GM10266 (cell line): ENCODE data around the gene SUPT5H.
A peak's percentile ranks its signal among the peaks of the same experiment; 100 is the strongest.
"Not testable (repeated sequence)": the region's sequence is repeated elsewhere in the genome, so short reads cannot be mapped to it uniquely, and the experiment has no call there.

ENCODE experiments used
- DNase-seq: peaks from one replicate; pipeline ENCODE4 v3.0.0; 2012; ENCODE audit errors: extremely low spot score
- TF ChIP-seq, protein P1 (sequence below): IDR thresholded peaks from 2 replicates; pipeline ENCODE4 v1.5.1; 2012; ENCODE audit warnings: mild to moderate bottlenecking, low read depth; ENCODE audit not compliant: control insufficient read depth, insufficient read depth; ENCODE audit errors: missing control alignments

SUPT5H gene

DNA sequence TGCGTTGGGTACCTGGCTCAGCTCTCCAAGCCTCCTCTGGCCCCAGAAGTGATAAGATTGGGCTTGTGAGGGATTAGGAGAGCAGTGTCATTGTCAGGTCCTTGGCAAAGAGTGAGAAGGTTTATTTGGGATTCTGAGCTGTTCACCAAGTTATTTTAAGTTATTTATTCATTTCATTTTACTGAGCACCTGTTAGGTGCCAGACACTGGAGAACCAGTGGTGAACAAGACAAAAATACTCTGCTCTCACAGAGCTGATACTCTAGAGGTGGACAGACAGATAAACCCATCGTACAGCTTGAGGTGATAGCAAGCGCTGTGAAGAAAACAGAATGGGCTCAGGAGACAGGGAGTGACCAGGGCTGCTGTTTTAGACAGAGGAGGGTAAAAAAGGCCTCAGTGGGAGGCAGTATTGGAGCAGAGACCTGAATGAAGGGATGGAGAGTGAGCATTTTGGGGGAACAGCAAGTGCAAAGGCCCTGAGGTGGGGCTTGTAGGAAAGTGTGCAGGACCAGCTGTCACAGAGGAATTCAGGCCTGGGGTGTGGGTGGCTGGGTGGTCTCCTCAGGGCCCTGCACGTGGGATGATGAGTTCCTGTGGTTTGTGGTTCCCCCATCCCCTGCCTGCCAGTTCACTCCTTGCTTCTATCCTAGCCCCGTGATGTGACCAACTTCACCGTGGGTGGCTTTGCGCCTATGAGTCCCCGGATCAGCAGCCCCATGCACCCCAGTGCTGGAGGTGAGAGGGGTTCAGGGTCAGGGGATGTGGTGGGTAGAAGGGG lies 26.6 kb downstream of the SUPT5H start:
- TF ChIP-seq, protein P1, sequence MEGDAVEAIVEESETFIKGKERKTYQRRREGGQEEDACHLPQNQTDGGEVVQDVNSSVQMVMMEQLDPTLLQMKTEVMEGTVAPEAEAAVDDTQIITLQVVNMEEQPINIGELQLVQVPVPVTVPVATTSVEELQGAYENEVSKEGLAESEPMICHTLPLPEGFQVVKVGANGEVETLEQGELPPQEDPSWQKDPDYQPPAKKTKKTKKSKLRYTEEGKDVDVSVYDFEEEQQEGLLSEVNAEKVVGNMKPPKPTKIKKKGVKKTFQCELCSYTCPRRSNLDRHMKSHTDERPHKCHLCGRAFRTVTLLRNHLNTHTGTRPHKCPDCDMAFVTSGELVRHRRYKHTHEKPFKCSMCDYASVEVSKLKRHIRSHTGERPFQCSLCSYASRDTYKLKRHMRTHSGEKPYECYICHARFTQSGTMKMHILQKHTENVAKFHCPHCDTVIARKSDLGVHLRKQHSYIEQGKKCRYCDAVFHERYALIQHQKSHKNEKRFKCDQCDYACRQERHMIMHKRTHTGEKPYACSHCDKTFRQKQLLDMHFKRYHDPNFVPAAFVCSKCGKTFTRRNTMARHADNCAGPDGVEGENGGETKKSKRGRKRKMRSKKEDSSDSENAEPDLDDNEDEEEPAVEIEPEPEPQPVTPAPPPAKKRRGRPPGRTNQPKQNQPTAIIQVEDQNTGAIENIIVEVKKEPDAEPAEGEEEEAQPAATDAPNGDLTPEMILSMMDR: no peak
- no peak for DNase-seq

DNA sequence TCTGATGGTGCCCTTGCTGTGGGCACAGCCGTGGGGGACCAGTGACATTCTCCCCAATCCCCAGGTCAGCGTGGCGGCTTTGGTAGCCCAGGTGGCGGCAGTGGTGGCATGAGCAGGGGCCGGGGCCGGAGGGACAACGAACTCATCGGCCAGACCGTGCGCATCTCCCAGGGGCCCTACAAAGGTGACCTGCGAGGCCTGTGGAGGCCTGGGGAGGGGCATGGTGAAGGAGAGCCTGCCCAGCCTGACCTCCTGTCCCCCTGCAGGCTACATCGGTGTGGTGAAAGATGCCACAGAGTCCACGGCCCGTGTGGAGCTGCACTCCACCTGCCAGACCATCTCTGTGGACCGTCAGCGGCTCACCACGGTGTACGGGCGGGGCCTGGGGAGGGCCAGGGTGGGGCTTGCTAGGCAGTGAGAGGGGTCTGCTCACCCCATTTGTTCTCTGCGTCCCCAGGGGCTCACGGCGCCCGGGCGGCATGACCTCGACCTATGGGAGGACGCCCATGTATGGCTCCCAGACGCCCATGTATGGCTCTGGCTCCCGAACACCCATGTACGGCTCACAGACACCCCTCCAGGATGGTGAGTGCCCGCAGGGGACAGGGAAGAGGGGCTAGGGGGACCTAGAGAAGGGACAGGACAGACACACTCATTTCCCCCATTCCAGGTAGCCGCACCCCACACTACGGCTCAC lies 27.5 kb downstream of the SUPT5H start:
- TF ChIP-seq, protein P1: no peak
- DNase-seq: no peak

DNA sequence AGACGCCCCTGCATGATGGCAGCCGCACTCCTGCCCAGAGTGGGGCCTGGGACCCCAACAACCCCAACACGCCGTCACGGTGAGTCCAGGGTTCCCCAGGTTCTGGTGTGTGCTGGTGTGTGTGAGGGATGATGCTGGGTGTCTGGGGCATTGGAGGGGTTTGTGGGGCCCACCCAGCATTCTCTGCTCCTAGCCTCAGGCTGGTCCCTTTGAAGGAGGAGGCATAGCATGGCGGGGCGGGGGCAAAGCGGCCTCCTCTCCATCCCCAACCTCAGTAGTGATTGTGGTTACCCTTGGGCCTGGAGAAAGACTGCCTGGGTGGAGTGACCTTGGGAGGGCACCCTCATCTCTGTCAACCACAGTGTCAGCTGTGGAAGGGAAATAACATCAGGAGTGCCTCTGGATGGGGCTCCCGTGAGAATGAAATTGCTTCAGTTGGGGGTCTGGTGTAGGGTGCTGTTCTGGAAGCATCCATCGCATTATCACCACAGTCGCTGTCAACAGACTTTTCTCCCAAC lies 28.1 kb downstream of the SUPT5H start:
- TF ChIP-seq, protein P1: no peak
- no peak for DNase-seq

DNA sequence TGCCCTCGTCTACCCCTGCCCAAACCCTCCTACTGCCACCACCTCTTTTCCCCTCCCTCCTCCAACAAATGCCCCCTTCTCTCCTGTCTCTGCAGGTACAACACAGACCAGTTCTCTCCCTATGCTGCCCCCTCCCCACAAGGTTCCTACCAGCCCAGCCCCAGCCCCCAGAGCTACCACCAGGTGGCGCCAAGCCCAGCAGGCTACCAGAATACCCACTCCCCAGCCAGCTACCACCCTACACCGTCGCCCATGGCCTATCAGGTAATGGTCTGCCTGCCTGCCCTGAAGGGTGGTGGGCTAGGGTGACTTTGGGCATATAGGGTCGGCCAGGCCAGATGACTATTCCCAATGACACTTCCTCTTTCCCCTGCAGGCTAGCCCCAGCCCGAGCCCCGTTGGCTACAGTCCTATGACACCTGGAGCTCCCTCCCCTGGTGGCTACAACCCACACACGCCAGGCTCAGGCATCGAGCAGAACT lies 28.8 kb downstream of the SUPT5H start:
- TF ChIP-seq, protein P1: peak; percentile 78

DNA sequence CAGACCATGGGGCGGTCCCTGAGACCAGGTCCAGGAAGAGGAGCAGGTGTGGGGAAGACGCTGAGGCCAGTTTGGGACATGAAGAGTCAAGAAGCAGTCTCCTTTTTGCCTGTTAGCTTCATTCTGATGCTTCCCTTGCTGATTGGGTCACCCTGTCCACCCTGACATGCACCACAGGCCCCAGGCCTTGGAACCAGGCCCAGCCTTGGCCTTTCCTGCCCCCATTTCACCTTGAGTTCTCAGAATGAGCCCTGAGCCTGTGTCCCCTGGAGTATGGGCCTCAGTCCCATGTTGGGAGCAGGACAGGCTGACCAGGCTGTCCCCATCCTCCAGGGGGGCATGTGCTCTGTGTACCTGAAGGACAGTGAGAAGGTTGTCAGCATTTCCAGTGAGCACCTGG lies 30.4 kb downstream of the SUPT5H start:
- TF ChIP-seq, protein P1: no peak
- no peak for DNase-seq

More for the DNA sequence above, 28.8 kb downstream of the SUPT5H start:
- DNase-seq: peak; percentile 59

DNA sequence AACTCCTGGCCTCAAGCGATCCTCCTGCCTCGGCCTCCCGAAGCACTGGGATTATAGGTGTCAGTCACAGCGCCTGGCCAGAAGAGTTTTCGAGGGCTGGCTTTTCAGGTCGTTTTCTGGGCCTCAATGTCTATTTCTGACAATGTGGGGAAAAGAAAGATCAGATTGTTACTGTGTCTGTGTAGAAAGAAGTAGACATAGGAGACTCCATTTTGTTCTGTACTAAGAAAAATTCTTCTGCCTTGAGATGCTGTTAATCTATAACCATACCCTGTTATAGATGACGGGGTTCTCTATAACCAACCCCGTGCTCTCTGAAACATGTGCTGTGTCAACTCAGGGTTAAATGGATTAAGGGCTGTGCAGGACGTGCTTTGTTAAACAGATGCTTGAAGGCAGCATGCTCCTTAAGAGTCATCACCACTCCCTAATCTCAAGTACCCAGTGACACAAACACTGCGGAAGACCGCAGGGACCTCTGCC lies 34.0 kb downstream of the SUPT5H start:
- DNase-seq: not testable (repeated sequence)

DNA sequence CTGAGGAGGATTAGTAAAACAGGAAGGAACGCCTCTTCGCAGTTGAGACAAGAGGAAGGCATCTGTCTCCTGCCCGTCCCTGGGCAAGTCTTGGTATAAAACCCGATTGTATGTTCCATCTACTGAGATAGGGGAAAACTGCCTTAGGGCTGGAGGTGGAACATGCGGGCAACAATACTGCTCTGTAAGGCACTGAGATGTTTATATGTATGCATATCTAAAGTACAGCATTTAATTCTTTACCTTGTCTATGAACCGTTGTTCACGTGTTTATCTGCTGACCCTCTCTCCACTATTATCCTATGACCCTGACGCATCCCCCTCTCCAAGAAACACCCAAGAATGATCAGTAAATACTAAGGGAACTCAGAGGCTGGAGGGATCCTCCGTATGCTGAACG lies 34.5 kb downstream of the SUPT5H start:
- TF ChIP-seq, protein P1: no peak
- no peak for DNase-seq
